HG02759 (cell line): ENCODE results near the gene STRN4.

ENCODE experiments used
- ATAC-seq: cut with Tn5 transposase; IDR thresholded peaks from one replicate; pipeline ENCODE4 v1.9.1; 2021; ENCODE audit warnings: mild to moderate bottlenecking, moderate library complexity; ENCODE audit not compliant: unreplicated experiment

Gene STRN4

GRCh38 chr19:46744005-46744691 lies 2.1 kb downstream of the STRN4 start:
- no peak for ATAC-seq

- no peak for ATAC-seq
These were observed 3.2 kb downstream of the STRN4 start for GRCh38 chr19:46742926-46743480.

- ATAC-seq: no peak
These were observed 4.8 kb downstream of the STRN4 start for GRCh38 chr19:46741447-46741846.

- no peak for ATAC-seq
These were observed 6.9 kb downstream of the STRN4 start for GRCh38 chr19:46739290-46739771.

GRCh38 chr19:46737761-46738171 lies 8.5 kb downstream of the STRN4 start:
- no peak for ATAC-seq

- no peak for ATAC-seq
These were observed 9.0 kb downstream of the STRN4 start for GRCh38 chr19:46737298-46737654.

- no peak for ATAC-seq
These were observed 9.5 kb downstream of the STRN4 start for GRCh38 chr19:46736531-46737297.

- no peak for ATAC-seq
These were observed 12.5 kb downstream of the STRN4 start for GRCh38 chr19:46733690-46734292.

GRCh38 chr19:46732966-46733689 lies 13.1 kb downstream of the STRN4 start:
- ATAC-seq: no peak

GRCh38 chr19:46732172-46732938 lies 13.9 kb downstream of the STRN4 start:
- no peak for ATAC-seq

GRCh38 chr19:46731584-46731983 lies 14.7 kb downstream of the STRN4 start:
- no peak for ATAC-seq

GRCh38 chr19:46731007-46731501 lies 15.2 kb downstream of the STRN4 start:
- no peak for ATAC-seq

- ATAC-seq: no peak
These were observed 15.7 kb downstream of the STRN4 start for GRCh38 chr19:46730595-46730994.

- ATAC-seq: no peak
These were observed 16.1 kb downstream of the STRN4 start for GRCh38 chr19:46730187-46730586.

- no peak for ATAC-seq
These were observed 16.6 kb downstream of the STRN4 start for GRCh38 chr19:46729696-46730095.

- peak; percentile 54 for ATAC-seq
These were observed 17.4 kb downstream of the STRN4 start for GRCh38 chr19:46728693-46729339.

- no peak for ATAC-seq
These were observed 18.0 kb downstream of the STRN4 start for GRCh38 chr19:46728208-46728607.

GRCh38 chr19:46727757-46728156 lies 18.5 kb downstream of the STRN4 start:
- no peak for ATAC-seq

GRCh38 chr19:46726971-46727501 lies 19.2 kb downstream of the STRN4 start:
- no peak for ATAC-seq
